Liver (tissue), 9 donors: ENCODE measurements around the gene SRGAP1. TPM values are rescaled to one million over a fixed set of nuclear protein-coding genes. Genes with fewer than 3 reads are reported as not detected.

ENCODE experiments used
- DNase-seq: peaks from one replicate; pipeline ENCODE4 v3.0.0-alpha.2; 2017; ENCODE audit warnings: low spot score
- H3K27ac ChIP-seq, 2 donors: one replicate each; pipeline ENCODE4 v1.7.0; 2013; ENCODE audit warnings: inconsistent platforms in 2 of 2, low read length in 2 of 2, control low read depth in 1 of 2, low read depth in 1 of 2, mild to moderate bottlenecking in 1 of 2
- H3K27me3 ChIP-seq, 4 donors: one replicate each; pipeline versions ENCODE4 v1.6.1 to v1.7.0; 2013; ENCODE audit warnings: low read length in 3 of 4, inconsistent platforms in 1 of 4, mild to moderate bottlenecking in 1 of 4, moderate library complexity in 1 of 4; ENCODE audit not compliant: control insufficient read depth in 4 of 4, insufficient read depth in 4 of 4
- H3K36me3 ChIP-seq, 4 donors: one replicate each; pipeline versions ENCODE4 v1.6.1 to v1.7.0; 2013; ENCODE audit warnings: low read length in 3 of 4, mild to moderate bottlenecking in 3 of 4, low read depth in 1 of 4, moderate library complexity in 1 of 4; ENCODE audit not compliant: control insufficient read depth in 4 of 4, insufficient read depth in 3 of 4
- H3K4me1 ChIP-seq, 4 donors: one replicate each; pipeline versions ENCODE4 v1.6.1 to v1.7.0; 2013; ENCODE audit warnings: low read length in 3 of 4, mild to moderate bottlenecking in 3 of 4, moderate library complexity in 1 of 4; ENCODE audit not compliant: control insufficient read depth in 4 of 4, insufficient read depth in 4 of 4
- H3K4me3 ChIP-seq, 3 donors: one replicate each; pipeline versions ENCODE4 v1.6.1 to v1.7.0; 2013; ENCODE audit warnings: low read length in 3 of 3, control low read depth in 1 of 3, low read depth in 1 of 3, mild to moderate bottlenecking in 1 of 3
- H3K9ac ChIP-seq, 2 donors: one replicate each; pipeline ENCODE4 v1.7.0; 2013; ENCODE audit warnings: low read length in 2 of 2, mild to moderate bottlenecking in 2 of 2, moderate library complexity in 2 of 2, control low read depth in 1 of 2, low read depth in 1 of 2
- H3K9me3 ChIP-seq, 4 donors: one replicate each; pipeline versions ENCODE4 v1.6.1 to v1.7.0; 2013; ENCODE audit warnings: low read length in 3 of 4; ENCODE audit not compliant: control insufficient read depth in 4 of 4
- EGR1 ChIP-seq, 2 donors: IDR thresholded peaks; 2 replicates each; pipeline ENCODE4 v1.6.1; 2016 to 2018; ENCODE audit warnings: antibody characterized with exemption in 2 of 2, low read depth in 2 of 2
- FOXA1 ChIP-seq: IDR thresholded peaks from 2 replicates; pipeline ENCODE4 v1.6.1; 2016; ENCODE audit warnings: antibody characterized with exemption
- FOXA2 ChIP-seq: IDR thresholded peaks from 2 replicates; pipeline ENCODE4 v1.6.1; 2016; ENCODE audit warnings: antibody characterized with exemption
- GABPA ChIP-seq, 2 donors: IDR thresholded peaks in 1 of 2; conservative IDR thresholded peaks in 1 of 2; 2 replicates each; pipeline ENCODE4 v1.6.1; 2016; ENCODE audit warnings: antibody characterized with exemption in 2 of 2, mild to moderate bottlenecking in 1 of 2, moderate library complexity in 1 of 2
- HNF4A ChIP-seq, 2 donors: conservative IDR thresholded peaks; 2 replicates each; pipeline ENCODE4 v1.6.1; 2016; ENCODE audit warnings: antibody characterized with exemption in 2 of 2, mild to moderate bottlenecking in 2 of 2
- HNF4G ChIP-seq: IDR thresholded peaks from 2 replicates; pipeline ENCODE4 v1.6.1; 2016; ENCODE audit warnings: antibody characterized with exemption
- JUND ChIP-seq, 2 donors: IDR thresholded peaks; 2 replicates each; pipeline ENCODE4 v1.6.1; 2016; ENCODE audit warnings: antibody characterized with exemption in 2 of 2
- NR2F2 ChIP-seq: IDR thresholded peaks from 2 replicates; pipeline ENCODE4 v1.6.1; 2016; ENCODE audit warnings: antibody characterized with exemption
- RAD21 ChIP-seq, 2 donors: IDR thresholded peaks; 2 replicates each; pipeline ENCODE4 v1.6.1; 2016; ENCODE audit warnings: antibody characterized with exemption in 2 of 2, mild to moderate bottlenecking in 2 of 2
- RXRA ChIP-seq, 2 donors: IDR thresholded peaks; 2 replicates each; pipeline ENCODE4 v1.6.1; 2017 to 2018; ENCODE audit warnings: antibody characterized with exemption in 2 of 2, mild to moderate bottlenecking in 1 of 2
- SP1 ChIP-seq: IDR thresholded peaks from 2 replicates; pipeline ENCODE4 v1.6.1; 2018; ENCODE audit warnings: antibody characterized with exemption, mild to moderate bottlenecking
- YY1 ChIP-seq: IDR thresholded peaks from 2 replicates; pipeline ENCODE4 v1.6.1; 2016; ENCODE audit warnings: antibody characterized with exemption, mild to moderate bottlenecking
- WGBS: extraction: QIAGEN DNeasy Blood & Tissue Kit; methylation state at CpG from one replicate; pipeline ENCODE4 v1.1.7; 2013; 5-methylcytosine and 5-hydroxymethylcytosine counted together
- polyA plus RNA-seq, 2 donors: library from polyadenylated mRNA; stranded (reverse) in 1 of 2; unstranded in 1 of 2; fragments of 200-250 nt in 1 of 2; fragments of >200 nt in 1 of 2; fragmentation: Nextera tagmentation in 1 of 2; extraction: Ambion mirVana in 1 of 2; gene quantifications; one replicate each; pipeline versions ENCODE4 v1.2.1 to v1.2.3, GENCODE V29; 2013 to 2015
- total RNA-seq, 2 donors: library from RNA; depleted of rRNA; stranded (reverse); fragments of >200 nt; gene quantifications; one replicate each; pipeline ENCODE4 v1.2.3, GENCODE V29; 2014
- TF ChIP-seq, protein P1 (sequence below): IDR thresholded peaks from 2 replicates; pipeline ENCODE4 v1.6.1; 2016; ENCODE audit warnings: antibody characterized with exemption
- TF ChIP-seq, protein P2 (sequence below): fragments of 150-350 bp; IDR thresholded peaks from 2 replicates; pipeline ENCODE4 v1.5.1; 2017; ENCODE audit warnings: improper control_type of control experiment, low read depth, low read length; ENCODE audit not compliant: missing input control
- TF ChIP-seq, protein P3 (sequence below): IDR thresholded peaks from 2 replicates; pipeline ENCODE4 v1.6.1; 2016; ENCODE audit warnings: antibody characterized with exemption, mild to moderate bottlenecking
- TF ChIP-seq, protein P4 (sequence below): IDR thresholded peaks from 2 replicates; pipeline ENCODE4 v1.6.1; 2016; ENCODE audit warnings: antibody characterized with exemption
- TF ChIP-seq, protein P5 (sequence below): IDR thresholded peaks from 2 replicates; pipeline ENCODE4 v1.6.1; 2016; ENCODE audit warnings: antibody characterized with exemption
- donor health status: healthy.
- donor health status: healthy.
- donor health status: healthy.
- donor health status: healthy.
- donor health status: healthy.

SRGAP1 gene
- total and polyA plus RNA-seq, 4 donors, result 0.28 to 1.3 (median 0.85) TPM

DNA sequence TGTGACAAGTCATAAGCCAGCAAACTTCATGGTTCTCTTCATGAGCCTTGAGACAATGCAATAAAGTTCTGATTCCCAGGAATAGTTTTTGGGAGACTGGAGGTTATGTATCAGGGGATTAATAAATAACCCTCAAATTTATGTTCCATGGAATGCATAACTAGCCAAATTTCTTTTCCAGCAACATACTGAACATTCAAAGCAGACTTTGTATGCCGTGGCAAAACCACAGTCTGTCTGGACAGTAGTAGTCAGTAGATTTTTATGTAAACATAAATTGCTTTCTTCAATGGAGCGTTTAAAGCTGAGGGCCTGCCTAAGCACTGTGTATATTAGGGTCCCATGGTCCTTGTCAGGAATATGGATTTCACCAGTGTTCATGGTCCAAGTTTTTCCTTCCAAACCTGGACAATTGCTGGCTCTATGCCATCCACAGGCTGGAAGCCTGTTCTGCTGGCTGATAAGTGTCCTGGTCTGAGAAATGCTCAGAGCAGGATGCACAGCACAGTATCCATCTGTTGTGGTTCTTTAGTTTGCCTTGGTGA lies 144.9 kb downstream of the SRGAP1 start:
- H3K9me3 ChIP-seq, result no peaks in the 10 kb centered on the region
- no peaks in the 10 kb centered on the region for H3K36me3 ChIP-seq
- TF ChIP-seq HNF4A (conservative IDR thresholded peaks at IDR 0.05) (no peak), FOXA2 (no peak), RXRA (IDR thresholded peaks at IDR 0.05) (no peak), FOXA1 (no peak), SP1 (no peak), YY1 (no peak), JUND (IDR thresholded peaks at IDR 0.05) (no peak), NR2F2 (no peak), RAD21 (IDR thresholded peaks at IDR 0.05) (no peak), EGR1 (IDR thresholded peaks at IDR 0.05; ENCODE audit: low read depth in 2 of 2) (no peak), HNF4G (no peak), GABPA (IDR thresholded peaks at IDR 0.05 in 1 of 2, conservative IDR thresholded peaks at IDR 0.05 in 1 of 2) (no peak)
- TF ChIP-seq, protein P1, sequence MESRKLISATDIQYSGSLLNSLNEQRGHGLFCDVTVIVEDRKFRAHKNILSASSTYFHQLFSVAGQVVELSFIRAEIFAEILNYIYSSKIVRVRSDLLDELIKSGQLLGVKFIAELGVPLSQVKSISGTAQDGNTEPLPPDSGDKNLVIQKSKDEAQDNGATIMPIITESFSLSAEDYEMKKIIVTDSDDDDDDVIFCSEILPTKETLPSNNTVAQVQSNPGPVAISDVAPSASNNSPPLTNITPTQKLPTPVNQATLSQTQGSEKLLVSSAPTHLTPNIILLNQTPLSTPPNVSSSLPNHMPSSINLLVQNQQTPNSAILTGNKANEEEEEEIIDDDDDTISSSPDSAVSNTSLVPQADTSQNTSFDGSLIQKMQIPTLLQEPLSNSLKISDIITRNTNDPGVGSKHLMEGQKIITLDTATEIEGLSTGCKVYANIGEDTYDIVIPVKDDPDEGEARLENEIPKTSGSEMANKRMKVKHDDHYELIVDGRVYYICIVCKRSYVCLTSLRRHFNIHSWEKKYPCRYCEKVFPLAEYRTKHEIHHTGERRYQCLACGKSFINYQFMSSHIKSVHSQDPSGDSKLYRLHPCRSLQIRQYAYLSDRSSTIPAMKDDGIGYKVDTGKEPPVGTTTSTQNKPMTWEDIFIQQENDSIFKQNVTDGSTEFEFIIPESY, result no peak
- TF ChIP-seq, protein P2, sequence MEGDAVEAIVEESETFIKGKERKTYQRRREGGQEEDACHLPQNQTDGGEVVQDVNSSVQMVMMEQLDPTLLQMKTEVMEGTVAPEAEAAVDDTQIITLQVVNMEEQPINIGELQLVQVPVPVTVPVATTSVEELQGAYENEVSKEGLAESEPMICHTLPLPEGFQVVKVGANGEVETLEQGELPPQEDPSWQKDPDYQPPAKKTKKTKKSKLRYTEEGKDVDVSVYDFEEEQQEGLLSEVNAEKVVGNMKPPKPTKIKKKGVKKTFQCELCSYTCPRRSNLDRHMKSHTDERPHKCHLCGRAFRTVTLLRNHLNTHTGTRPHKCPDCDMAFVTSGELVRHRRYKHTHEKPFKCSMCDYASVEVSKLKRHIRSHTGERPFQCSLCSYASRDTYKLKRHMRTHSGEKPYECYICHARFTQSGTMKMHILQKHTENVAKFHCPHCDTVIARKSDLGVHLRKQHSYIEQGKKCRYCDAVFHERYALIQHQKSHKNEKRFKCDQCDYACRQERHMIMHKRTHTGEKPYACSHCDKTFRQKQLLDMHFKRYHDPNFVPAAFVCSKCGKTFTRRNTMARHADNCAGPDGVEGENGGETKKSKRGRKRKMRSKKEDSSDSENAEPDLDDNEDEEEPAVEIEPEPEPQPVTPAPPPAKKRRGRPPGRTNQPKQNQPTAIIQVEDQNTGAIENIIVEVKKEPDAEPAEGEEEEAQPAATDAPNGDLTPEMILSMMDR, result no peak
- TF ChIP-seq, protein P3, sequence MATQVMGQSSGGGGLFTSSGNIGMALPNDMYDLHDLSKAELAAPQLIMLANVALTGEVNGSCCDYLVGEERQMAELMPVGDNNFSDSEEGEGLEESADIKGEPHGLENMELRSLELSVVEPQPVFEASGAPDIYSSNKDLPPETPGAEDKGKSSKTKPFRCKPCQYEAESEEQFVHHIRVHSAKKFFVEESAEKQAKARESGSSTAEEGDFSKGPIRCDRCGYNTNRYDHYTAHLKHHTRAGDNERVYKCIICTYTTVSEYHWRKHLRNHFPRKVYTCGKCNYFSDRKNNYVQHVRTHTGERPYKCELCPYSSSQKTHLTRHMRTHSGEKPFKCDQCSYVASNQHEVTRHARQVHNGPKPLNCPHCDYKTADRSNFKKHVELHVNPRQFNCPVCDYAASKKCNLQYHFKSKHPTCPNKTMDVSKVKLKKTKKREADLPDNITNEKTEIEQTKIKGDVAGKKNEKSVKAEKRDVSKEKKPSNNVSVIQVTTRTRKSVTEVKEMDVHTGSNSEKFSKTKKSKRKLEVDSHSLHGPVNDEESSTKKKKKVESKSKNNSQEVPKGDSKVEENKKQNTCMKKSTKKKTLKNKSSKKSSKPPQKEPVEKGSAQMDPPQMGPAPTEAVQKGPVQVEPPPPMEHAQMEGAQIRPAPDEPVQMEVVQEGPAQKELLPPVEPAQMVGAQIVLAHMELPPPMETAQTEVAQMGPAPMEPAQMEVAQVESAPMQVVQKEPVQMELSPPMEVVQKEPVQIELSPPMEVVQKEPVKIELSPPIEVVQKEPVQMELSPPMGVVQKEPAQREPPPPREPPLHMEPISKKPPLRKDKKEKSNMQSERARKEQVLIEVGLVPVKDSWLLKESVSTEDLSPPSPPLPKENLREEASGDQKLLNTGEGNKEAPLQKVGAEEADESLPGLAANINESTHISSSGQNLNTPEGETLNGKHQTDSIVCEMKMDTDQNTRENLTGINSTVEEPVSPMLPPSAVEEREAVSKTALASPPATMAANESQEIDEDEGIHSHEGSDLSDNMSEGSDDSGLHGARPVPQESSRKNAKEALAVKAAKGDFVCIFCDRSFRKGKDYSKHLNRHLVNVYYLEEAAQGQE, result no peak
- TF ChIP-seq, protein P4, sequence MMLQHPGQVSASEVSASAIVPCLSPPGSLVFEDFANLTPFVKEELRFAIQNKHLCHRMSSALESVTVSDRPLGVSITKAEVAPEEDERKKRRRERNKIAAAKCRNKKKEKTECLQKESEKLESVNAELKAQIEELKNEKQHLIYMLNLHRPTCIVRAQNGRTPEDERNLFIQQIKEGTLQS, result no peak
- TF ChIP-seq, protein P5, sequence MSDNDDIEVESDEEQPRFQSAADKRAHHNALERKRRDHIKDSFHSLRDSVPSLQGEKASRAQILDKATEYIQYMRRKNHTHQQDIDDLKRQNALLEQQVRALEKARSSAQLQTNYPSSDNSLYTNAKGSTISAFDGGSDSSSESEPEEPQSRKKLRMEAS, result no peak
- no peaks in the 10 kb centered on the region for H3K4me1 ChIP-seq
- no peak for DNase-seq
- H3K27me3 ChIP-seq, result no peaks in the 10 kb centered on the region
- H3K27ac ChIP-seq, result no peak overlapping the region
- H3K4me3 ChIP-seq, result no peak overlapping the region
- WGBS, result 84% methylated on average over 2 of the region's 2 CpGs
- H3K9ac ChIP-seq, result no peak overlapping the region
